HepG2 (cell line): ENCODE data around the gene CHD2. TPM values are rescaled to one million over a fixed set of nuclear protein-coding genes. Genes with fewer than 3 reads are reported as not detected.

Source experiments
- ESRRA ChIP-seq: sonication (generic); formaldehyde crosslinking; IDR thresholded peaks from 2 replicates; pipeline ENCODE4 v1.5.1; 2020; ENCODE audit warnings: mild to moderate bottlenecking, low read depth, missing genetic modification reagents
- FOXJ3 ChIP-seq: sonication (generic); formaldehyde crosslinking; IDR thresholded peaks from 2 replicates; pipeline ENCODE4 v1.4.0; 2020; ENCODE audit warnings: missing genetic modification reagents, mild to moderate bottlenecking, borderline replicate concordance
- HDAC1 ChIP-seq: sonication (generic); formaldehyde crosslinking; IDR thresholded peaks from 2 replicates; pipeline ENCODE4 v1.5.1; 2020; ENCODE audit warnings: mild to moderate bottlenecking, missing genetic modification reagents
- SIN3B ChIP-seq: fragments of 150-350 bp; IDR thresholded peaks from 2 replicates; pipeline ENCODE4 v1.6.1; 2014; ENCODE audit warnings: low read length
- ZFP36 ChIP-seq: fragments of 150-350 bp; IDR thresholded peaks from 2 replicates; pipeline ENCODE4 v1.6.1; 2018; ENCODE audit warnings: borderline replicate concordance, low read length, low read depth; ENCODE audit not compliant: partially characterized antibody
- ZMAT3 ChIP-seq: sonication (generic); formaldehyde crosslinking; conservative IDR thresholded peaks from 2 replicates; pipeline ENCODE4 v1.7.0; 2021; ENCODE audit warnings: missing genetic modification reagents
- ZNF205 ChIP-seq: IDR thresholded peaks from 2 replicates; pipeline ENCODE4 v1.6.1; 2018; ENCODE audit warnings: missing biosample characterization, missing genetic modification reagents
- ZNF674 ChIP-seq: sonication (generic); formaldehyde crosslinking; IDR thresholded peaks from 2 replicates; pipeline ENCODE4 v1.5.0; 2020; ENCODE audit warnings: low read depth, mild to moderate bottlenecking, missing genetic modification reagents
- ZNF746 ChIP-seq: sonication (generic); formaldehyde crosslinking; IDR thresholded peaks from 2 replicates; pipeline ENCODE4 v1.8.0; 2022; ENCODE audit warnings: mild to moderate bottlenecking, missing genetic modification reagents
- polyA plus RNA-seq, 8 experiments: library from polyadenylated mRNA; depleted of rRNA in 3 of 8; stranded (reverse) in 7 of 8; unstranded in 1 of 8; fragments of >200 nt; fragmentation: Illumina TruSeq in 4 of 8; extraction: Trizol in 4 of 8; gene quantifications; 2 replicates each; pipeline versions ENCODE4 v1.2.1 to v1.2.3, GENCODE V29; 2011 to 2016; ENCODE audit warnings: low read depth in 4 of 8, missing spikeins in 1 of 8, mixed read lengths in 1 of 8; ENCODE audit not compliant: insufficient read depth in 1 of 8
- total RNA-seq, 5 experiments: library from RNA; depleted of rRNA; stranded (reverse); fragments of >200 nt; fragmentation: Illumina TruSeq; extraction: Trizol; gene quantifications; 2 replicates each; pipeline ENCODE4 v1.2.3, GENCODE V29; 2016; ENCODE audit warnings: low read depth in 1 of 5
- TF ChIP-seq, protein P1 (sequence below), 2 experiments: sonication (generic) in 1 of 2; formaldehyde crosslinking in 1 of 2; IDR thresholded peaks; 2 replicates each; pipeline versions ENCODE4 v1.6.1 to v1.9.0; 2014 to 2022; ENCODE audit warnings: antibody characterized with exemption in 1 of 2, borderline replicate concordance in 1 of 2, inconsistent platforms in 1 of 2, low read depth in 1 of 2, missing genetic modification reagents in 1 of 2
- TF ChIP-seq, protein P2 (sequence below): sonication (generic); formaldehyde crosslinking; IDR thresholded peaks from 2 replicates; pipeline ENCODE4 v1.9.0; 2021; ENCODE audit warnings: missing genetic modification reagents, borderline replicate concordance
- TF ChIP-seq, protein P3 (sequence below): sonication (generic); formaldehyde crosslinking; IDR thresholded peaks from 2 replicates; pipeline ENCODE4 v1.4.0; 2020; ENCODE audit warnings: missing genetic modification reagents
- TF ChIP-seq, protein P4 (sequence below): sonication (generic); formaldehyde crosslinking; IDR thresholded peaks from 2 replicates; pipeline ENCODE4 v1.4.0; 2020; ENCODE audit warnings: mild to moderate bottlenecking, missing genetic modification reagents
- TF ChIP-seq, protein P5 (sequence below): sonication (generic); formaldehyde crosslinking; IDR thresholded peaks from 2 replicates; pipeline ENCODE4 v1.4.0; 2020; ENCODE audit warnings: mild to moderate bottlenecking, missing genetic modification reagents

Gene CHD2
- total and polyA plus RNA-seq, 2 of the 13 experiments (the other 11 are each of a cell fraction or from before 2014, with no cell fraction given): 54.0 to 54.1 TPM

DNA sequence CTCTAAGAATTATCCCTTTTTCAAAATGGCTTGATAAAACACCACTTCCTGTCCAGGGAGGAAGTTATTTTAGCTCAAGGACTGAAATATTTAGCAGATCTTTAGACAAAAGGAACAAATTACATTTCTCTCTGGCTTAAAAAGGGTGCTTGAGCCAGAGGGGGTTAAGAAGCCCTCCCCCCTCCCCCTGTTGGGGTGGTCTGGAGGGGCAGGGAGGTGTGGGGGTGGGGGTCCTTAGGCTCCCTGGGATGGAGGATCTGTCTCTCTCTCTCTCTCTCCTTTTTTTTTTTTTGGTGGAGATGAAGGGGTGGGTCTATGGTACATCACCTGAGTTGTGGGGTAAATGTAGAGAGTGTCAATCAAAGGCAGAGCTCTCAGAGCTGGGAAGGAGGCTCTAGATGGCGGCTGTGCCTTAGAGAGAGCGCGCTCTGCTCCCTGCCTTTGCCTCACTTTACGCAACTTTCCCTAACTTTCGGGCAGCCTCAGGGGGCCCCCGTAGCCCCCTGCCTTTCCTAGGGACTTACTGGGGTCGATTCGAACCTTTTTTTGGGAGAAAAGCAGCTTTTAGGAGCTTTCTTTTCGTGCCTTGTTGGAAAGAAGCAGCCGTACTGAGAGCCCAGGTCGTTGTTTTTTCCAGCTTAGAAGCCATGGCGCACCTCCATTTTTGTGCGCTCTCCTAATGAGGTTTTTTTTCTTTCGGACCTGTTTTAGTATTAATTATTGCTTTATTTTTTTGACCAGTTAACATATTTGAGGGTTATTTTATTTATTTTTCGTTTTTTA is at the start of gene CHD2 (continued):
- TF ChIP-seq ZMAT3 (CRISPR knock-in tag) (no peak), FOXJ3 (CRISPR knock-in tag) (no peak), ZNF674 (no peak), ZFP36 (no peak), HDAC1 (no peak; the same call in 1 of the 2 replicates), ZNF205 (CRISPR knock-in tag) (0 out of 2 replicates have a peak, but pooled peaks have one; percentile 40), SIN3B (no peak; the same call in 1 of the 2 replicates), ZNF746 (CRISPR knock-in tag) (no peak), ESRRA (CRISPR knock-in tag) (no peak)
- TF ChIP-seq, protein P1, sequence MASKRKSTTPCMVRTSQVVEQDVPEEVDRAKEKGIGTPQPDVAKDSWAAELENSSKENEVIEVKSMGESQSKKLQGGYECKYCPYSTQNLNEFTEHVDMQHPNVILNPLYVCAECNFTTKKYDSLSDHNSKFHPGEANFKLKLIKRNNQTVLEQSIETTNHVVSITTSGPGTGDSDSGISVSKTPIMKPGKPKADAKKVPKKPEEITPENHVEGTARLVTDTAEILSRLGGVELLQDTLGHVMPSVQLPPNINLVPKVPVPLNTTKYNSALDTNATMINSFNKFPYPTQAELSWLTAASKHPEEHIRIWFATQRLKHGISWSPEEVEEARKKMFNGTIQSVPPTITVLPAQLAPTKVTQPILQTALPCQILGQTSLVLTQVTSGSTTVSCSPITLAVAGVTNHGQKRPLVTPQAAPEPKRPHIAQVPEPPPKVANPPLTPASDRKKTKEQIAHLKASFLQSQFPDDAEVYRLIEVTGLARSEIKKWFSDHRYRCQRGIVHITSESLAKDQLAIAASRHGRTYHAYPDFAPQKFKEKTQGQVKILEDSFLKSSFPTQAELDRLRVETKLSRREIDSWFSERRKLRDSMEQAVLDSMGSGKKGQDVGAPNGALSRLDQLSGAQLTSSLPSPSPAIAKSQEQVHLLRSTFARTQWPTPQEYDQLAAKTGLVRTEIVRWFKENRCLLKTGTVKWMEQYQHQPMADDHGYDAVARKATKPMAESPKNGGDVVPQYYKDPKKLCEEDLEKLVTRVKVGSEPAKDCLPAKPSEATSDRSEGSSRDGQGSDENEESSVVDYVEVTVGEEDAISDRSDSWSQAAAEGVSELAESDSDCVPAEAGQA (IDR thresholded peaks at IDR 0.05; ENCODE audit: low read depth): no peak
- TF ChIP-seq, protein P1 (CRISPR knock-in tag; IDR thresholded peaks at IDR 0.05; ENCODE audit: borderline replicate concordance): no peak
- TF ChIP-seq, protein P2, sequence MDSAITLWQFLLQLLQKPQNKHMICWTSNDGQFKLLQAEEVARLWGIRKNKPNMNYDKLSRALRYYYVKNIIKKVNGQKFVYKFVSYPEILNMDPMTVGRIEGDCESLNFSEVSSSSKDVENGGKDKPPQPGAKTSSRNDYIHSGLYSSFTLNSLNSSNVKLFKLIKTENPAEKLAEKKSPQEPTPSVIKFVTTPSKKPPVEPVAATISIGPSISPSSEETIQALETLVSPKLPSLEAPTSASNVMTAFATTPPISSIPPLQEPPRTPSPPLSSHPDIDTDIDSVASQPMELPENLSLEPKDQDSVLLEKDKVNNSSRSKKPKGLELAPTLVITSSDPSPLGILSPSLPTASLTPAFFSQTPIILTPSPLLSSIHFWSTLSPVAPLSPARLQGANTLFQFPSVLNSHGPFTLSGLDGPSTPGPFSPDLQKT (CRISPR knock-in tag): no peak
- TF ChIP-seq, protein P3, sequence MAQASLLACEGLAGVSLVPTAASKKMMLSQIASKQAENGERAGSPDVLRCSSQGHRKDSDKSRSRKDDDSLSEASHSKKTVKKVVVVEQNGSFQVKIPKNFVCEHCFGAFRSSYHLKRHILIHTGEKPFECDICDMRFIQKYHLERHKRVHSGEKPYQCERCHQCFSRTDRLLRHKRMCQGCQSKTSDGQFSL: no peak
- TF ChIP-seq, protein P4, sequence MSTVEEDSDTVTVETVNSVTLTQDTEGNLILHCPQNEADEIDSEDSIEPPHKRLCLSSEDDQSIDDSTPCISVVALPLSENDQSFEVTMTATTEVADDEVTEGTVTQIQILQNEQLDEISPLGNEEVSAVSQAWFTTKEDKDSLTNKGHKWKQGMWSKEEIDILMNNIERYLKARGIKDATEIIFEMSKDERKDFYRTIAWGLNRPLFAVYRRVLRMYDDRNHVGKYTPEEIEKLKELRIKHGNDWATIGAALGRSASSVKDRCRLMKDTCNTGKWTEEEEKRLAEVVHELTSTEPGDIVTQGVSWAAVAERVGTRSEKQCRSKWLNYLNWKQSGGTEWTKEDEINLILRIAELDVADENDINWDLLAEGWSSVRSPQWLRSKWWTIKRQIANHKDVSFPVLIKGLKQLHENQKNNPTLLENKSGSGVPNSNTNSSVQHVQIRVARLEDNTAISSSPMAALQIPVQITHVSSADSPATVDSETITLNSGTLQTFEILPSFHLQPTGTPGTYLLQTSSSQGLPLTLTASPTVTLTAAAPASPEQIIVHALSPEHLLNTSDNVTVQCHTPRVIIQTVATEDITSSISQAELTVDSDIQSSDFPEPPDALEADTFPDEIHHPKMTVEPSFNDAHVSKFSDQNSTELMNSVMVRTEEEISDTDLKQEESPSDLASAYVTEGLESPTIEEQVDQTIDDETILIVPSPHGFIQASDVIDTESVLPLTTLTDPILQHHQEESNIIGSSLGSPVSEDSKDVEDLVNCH (CRISPR knock-in tag): no peak
- TF ChIP-seq, protein P5, sequence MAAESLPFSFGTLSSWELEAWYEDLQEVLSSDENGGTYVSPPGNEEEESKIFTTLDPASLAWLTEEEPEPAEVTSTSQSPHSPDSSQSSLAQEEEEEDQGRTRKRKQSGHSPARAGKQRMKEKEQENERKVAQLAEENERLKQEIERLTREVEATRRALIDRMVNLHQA: no peak
